Endodermal cell (in vitro differentiated cells): ENCODE data around the gene ANKRD17. TPM values are rescaled to one million over a fixed set of nuclear protein-coding genes. Genes with fewer than 3 reads are reported as not detected.
"Not testable (repeated sequence)": the region's sequence is repeated elsewhere in the genome, so short reads cannot be mapped to it uniquely, and the experiment has no call there.

Experiments
- DNase-seq: peaks from one replicate; pipeline ENCODE4 v3.0.0-alpha.2; 2017
- H3K27ac ChIP-seq: 2 replicates; pipeline ENCODE4 v1.5.1; 2013; ENCODE audit warnings: mild to moderate bottlenecking, low read depth, low read length, moderate library complexity
- H3K27me3 ChIP-seq: 2 replicates; pipeline ENCODE4 v1.6.1; 2013; ENCODE audit warnings: mild to moderate bottlenecking, low read length, moderate library complexity; ENCODE audit not compliant: insufficient read depth, control insufficient read depth, poor library complexity, severe bottlenecking
- H3K36me3 ChIP-seq: 2 replicates; pipeline ENCODE4 v1.7.0; 2013; ENCODE audit warnings: mild to moderate bottlenecking, low read length, moderate library complexity; ENCODE audit not compliant: control insufficient read depth, insufficient read depth
- H3K4me1 ChIP-seq: one replicate; pipeline ENCODE4 v1.7.0; 2013; ENCODE audit warnings: low read length; ENCODE audit not compliant: control insufficient read depth, insufficient read depth
- H3K4me3 ChIP-seq: 2 replicates; pipeline ENCODE4 v1.5.1; 2013; ENCODE audit warnings: mild to moderate bottlenecking, low read length, moderate library complexity
- H3K9ac ChIP-seq: 2 replicates; pipeline ENCODE4 v1.6.1; 2013; ENCODE audit warnings: mild to moderate bottlenecking, low read length, moderate library complexity; ENCODE audit not compliant: poor library complexity, severe bottlenecking; ENCODE audit errors: extremely low read depth
- H3K9me3 ChIP-seq: 2 replicates; pipeline ENCODE4 v1.6.1; 2013; ENCODE audit warnings: mild to moderate bottlenecking, low read length, moderate library complexity; ENCODE audit not compliant: control insufficient read depth
- H3K27ac Mint-ChIP-seq: 2 replicates; pipeline ENCODE4 v1.8.0; 2020; ENCODE audit warnings: mixed read lengths
- H3K27me3 Mint-ChIP-seq: 2 replicates; pipeline ENCODE4 v1.8.0; 2021; ENCODE audit warnings: mild to moderate bottlenecking, mixed read lengths; ENCODE audit not compliant: insufficient read depth
- H3K36me3 Mint-ChIP-seq: 2 replicates; pipeline ENCODE4 v1.8.0; 2020; ENCODE audit warnings: low read depth, mixed read lengths
- H3K4me1 Mint-ChIP-seq: 2 replicates; pipeline ENCODE4 v1.8.0; 2020; ENCODE audit warnings: mixed read lengths
- H3K4me3 Mint-ChIP-seq: 2 replicates; pipeline ENCODE4 v1.8.0; 2020; ENCODE audit warnings: mild to moderate bottlenecking, moderate library complexity, mixed read lengths
- H3K9me3 Mint-ChIP-seq: 2 replicates; pipeline ENCODE4 v1.8.0; 2020; ENCODE audit warnings: mild to moderate bottlenecking, mixed read lengths
- CTCF ChIP-seq: fragments of 200-600 bp; sonication (generic); conservative IDR thresholded peaks from 2 replicates; pipeline ENCODE4 v1.5.0; 2021; ENCODE audit warnings: antibody characterized with exemption, mild to moderate bottlenecking
- WGBS, 2 experiments: methylation state at CpG; one replicate each; pipeline versions ENCODE4 v1.1.5 to v1.1.7; 2013; ENCODE audit warnings: missing lambda C conversion rate in 2 of 2, mixed read lengths in 1 of 2; ENCODE audit not compliant: insufficient coverage in 1 of 2, insufficient read length in 1 of 2; 5-methylcytosine and 5-hydroxymethylcytosine counted together
- total RNA-seq, 2 donors: library from RNA; stranded (reverse); fragmentation: NEBNext Ultra II Directional in 1 of 2; extraction: Animal tissue kit (Norgen Biotek cat#: 25700) in 1 of 2; gene quantifications; 2 replicates in 1 of 2; 3 replicates in 1 of 2; pipeline ENCODE4 v1.2.1, GENCODE V29; 2021

Gene ANKRD17
- total RNA-seq, 2 donors from 2014 or later = 83.6 to 84.3 TPM

DNA sequence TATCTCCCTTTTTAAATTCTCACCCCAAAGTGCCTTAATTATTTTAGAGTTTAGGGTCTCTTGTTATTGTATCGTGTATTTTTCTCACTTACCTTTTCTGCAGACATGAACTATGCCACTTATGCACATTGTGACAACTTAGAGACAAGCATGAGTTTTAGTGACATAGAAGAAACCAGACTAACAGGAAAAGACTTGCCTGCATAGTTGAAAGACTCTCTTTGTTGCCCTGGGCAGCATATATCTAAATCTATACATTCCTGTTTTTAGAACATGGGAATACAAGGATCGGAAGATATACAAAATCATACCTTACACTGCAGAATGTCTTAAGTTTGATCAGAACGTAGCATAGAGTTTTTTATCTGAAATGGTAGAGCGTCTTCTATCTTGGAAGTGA is 45.1 kb upstream of the ANKRD17 start:
- H3K4me1 Mint-ChIP-seq = peaks cover 3% of the 10 kb centered on the region
- no peak overlapping the region for H3K4me3 Mint-ChIP-seq
- H3K27me3 Mint-ChIP-seq = no peaks in the 10 kb centered on the region
- no peak for TF ChIP-seq CTCF
- no peak overlapping the region for H3K27ac Mint-ChIP-seq
- WGBS, 2 experiments = 97% methylated on average over 3 of the region's 4 CpGs; no CpG with 5 or more reads in 1 of the 2 experiments
- no peaks in the 10 kb centered on the region for H3K9me3 Mint-ChIP-seq
- Histone ChIP-seq H3K4me3 (no peak overlapping the region), H3K9ac (no peak overlapping the region), H3K27ac (no peak overlapping the region), H3K36me3 (no peaks in the 10 kb centered on the region), H3K4me1 (peaks cover 8% of the 10 kb centered on the region), H3K9me3 (no peaks in the 10 kb centered on the region), H3K27me3 (no peaks in the 10 kb centered on the region)
- no peaks in the 10 kb centered on the region for H3K36me3 Mint-ChIP-seq
- DNase-seq = no peak

DNA sequence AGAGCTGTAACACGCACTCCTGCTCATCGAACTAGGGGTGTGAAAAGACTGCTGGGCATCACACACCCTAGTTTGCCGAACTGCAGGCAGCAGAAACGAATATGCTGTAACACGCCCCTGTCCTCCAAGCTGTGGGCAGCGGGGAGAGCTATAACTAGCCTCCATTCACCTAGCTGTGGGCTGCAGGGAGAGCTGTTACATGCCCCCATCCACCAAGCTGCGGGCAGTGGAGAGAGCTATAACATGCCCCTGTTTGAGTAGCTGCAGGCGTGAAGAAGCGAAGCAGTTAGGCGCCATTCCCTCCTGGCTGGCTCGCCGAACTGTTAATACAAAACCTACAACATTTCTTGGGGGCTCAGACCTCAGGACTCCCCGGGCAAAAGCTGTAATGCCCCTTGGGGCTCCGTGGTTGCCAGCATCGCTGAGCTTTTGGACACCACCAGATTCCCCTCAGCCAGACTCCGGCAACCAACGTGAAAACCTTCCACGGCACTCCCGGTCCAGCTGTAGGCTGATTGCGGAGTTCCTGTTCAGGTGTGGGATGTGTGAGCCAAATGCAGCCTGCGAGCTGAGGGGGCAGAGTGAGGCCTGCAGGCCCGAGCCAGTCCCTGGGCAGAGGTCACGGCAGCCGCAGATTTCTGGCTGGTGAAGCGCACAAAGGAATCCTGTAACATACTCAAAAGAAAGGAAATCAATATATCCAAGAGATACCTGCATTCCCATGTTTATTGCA is 41.1 kb upstream of the ANKRD17 start:
- peaks cover 5% of the 10 kb centered on the region for H3K36me3 Mint-ChIP-seq
- peaks cover 3% of the 10 kb centered on the region for H3K4me1 Mint-ChIP-seq
- no peak overlapping the region for H3K4me3 Mint-ChIP-seq
- no peak overlapping the region for H3K4me3 ChIP-seq
- no peak for DNase-seq
- WGBS, 2 experiments = 93 to 97% methylated on average over 15 to 25 of the region's 25 CpGs
- no peak overlapping the region for H3K9ac ChIP-seq
- no peak for TF ChIP-seq CTCF
- no peaks in the 10 kb centered on the region for H3K36me3 ChIP-seq
- H3K27ac Mint-ChIP-seq = no peak overlapping the region
- H3K9me3 ChIP-seq = peaks cover 18% of the 10 kb centered on the region
- no peak overlapping the region for H3K27ac ChIP-seq
- H3K4me1 ChIP-seq = peaks cover 4% of the 10 kb centered on the region
- H3K9me3 Mint-ChIP-seq = peaks cover 17% of the 10 kb centered on the region
- no peaks in the 10 kb centered on the region for H3K27me3 ChIP-seq
- no peaks in the 10 kb centered on the region for H3K27me3 Mint-ChIP-seq

DNA sequence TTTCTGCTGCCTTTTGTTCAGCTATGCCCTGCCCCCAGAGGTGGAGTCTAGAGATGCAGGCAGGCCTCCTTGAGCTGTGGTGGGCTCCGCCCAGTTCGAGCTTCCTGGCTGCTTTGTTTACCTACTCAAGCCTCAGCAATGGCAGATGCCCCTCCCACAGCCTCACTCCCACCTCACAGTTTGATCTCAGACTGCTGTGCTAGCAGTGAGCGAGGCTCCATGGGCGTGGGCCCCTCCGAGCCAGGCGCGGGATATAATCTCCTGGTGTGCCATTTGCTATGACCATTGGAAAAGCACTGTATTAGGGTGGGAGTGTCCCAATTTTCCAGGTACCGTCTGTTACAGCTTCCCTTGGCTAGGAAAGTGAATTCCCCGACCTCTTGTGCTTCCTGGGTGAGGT is 34.1 kb upstream of the ANKRD17 start:
- peaks cover 35% of the 10 kb centered on the region for H3K9me3 ChIP-seq
- H3K36me3 ChIP-seq, H3K4me1 ChIP-seq, H3K27ac Mint-ChIP-seq, DNase-seq, H3K4me3 Mint-ChIP-seq, H3K4me1 Mint-ChIP-seq, H3K27ac ChIP-seq, H3K27me3 ChIP-seq, H3K27me3 Mint-ChIP-seq, H3K36me3 Mint-ChIP-seq, H3K9ac ChIP-seq: not testable (repeated sequence)
- H3K9me3 Mint-ChIP-seq = peaks cover 48% of the 10 kb centered on the region
- 84 to 90% methylated on average over 5 to 9 of the region's 9 CpGs for WGBS, 2 experiments
- H3K4me3 ChIP-seq = peak overlapping the region; percentile 58
